Stimulated activated CD4-positive, alpha-beta T cell treated with anti-CD3 and anti-CD28 coated beads, Interleukin-1b, Interleukin-23, amount 100 ng/mL, for 24 hours (primary cell): Measurements from ENCODE around the gene SIVA1.
A peak's percentile ranks its signal among the peaks of the same experiment; 100 is the strongest.
"Not testable (repeated sequence)": the region's sequence is repeated elsewhere in the genome, so short reads cannot be mapped to it uniquely, and the experiment has no call there.

Experiments used
- DNase-seq, 4 experiments: peaks; one replicate each; pipeline ENCODE4 v3.0.0-alpha.2; 2020; ENCODE audit warnings: low read depth in 4 of 4, low spot score in 1 of 4

SIVA1 gene

GRCh38 chr14:104719343-104719742 lies 33.6 kb upstream of the SIVA1 start:
- DNase-seq: no peak

- DNase-seq: no peak
These were observed 31.2 kb upstream of the SIVA1 start for GRCh38 chr14:104721505-104722431.

DNA sequence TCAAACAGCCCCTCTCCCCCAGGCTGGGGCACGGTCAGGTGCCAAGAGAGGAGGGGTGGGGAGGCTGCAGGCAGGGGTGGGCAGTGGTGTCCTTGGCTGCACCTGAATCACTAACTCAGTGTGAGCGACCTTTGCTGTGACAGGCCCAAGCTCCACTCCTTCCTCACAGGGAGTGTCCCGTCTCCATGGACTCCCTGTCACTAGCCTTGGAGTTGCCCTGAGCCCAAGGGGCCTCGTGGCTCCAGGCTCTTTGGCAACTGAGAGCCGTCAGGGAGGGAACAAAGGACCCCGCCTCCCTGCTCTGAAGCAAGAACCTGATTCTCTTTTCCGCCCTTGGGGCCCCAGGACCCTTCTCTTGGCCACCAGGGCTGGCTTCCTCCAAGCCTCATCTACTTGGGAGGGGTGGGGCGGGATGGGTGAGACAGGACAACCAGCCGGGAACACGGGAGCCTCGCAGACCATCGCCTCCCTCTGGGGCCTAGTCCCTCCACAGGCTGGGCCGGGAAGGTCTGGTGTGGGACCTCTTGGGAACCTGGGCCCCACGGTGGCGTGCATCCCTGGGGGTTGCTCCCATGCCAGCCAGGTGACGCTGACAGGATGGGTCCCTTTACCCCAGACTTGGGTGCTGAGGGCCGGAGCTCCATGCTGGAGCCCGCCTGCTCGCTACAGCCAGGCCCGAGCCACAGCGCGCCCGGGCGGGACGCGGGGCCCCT lies 29.9 kb upstream of the SIVA1 start:
- DNase-seq: no peak

DNA sequence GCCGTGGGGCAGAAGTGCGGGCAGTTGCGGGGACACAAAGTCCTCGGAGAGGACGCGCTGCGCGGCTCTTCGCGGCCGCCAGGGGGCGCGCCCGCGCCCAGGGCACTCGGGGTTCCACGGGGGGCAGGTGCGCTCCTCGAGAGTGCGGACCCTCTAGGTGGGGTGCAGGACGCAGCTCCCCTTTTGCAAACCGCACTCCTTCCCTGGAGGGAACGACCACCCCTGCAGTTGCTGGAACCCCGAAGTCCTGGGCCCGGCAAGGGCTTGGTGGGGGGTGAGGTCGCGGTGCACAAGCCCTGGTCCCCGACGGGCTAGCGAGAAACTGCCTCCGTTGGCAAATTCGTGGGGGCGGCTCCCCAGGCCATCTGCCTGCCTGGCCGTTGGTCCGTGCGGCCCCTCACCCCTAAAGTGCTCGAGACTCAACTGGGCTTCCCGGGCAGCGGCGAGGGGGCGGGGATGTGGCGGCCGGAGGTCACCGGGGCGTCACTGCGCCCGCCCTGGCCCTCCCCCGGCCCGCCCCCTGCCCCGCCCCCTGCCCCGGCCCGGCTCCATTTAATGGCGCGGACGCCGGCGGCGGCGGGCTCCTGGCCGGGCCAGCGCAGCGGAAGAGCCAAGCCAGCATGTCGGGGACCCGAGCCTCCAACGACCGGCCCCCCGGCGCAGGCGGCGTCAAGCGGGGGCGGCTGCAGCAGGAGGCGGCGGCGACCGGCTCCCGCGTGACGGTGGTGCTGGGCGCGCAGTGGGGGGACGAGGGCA lies 29.1 kb upstream of the SIVA1 start, which contains the start of gene ADSS1:
Gene ADSS1 (plus strand): TSS at position 579 of the 756 bp plus-strand sequence. CDS start 42 bp downstream, at position 621.
- peak; percentile 24 to 45 (median 30) for DNase-seq

DNA sequence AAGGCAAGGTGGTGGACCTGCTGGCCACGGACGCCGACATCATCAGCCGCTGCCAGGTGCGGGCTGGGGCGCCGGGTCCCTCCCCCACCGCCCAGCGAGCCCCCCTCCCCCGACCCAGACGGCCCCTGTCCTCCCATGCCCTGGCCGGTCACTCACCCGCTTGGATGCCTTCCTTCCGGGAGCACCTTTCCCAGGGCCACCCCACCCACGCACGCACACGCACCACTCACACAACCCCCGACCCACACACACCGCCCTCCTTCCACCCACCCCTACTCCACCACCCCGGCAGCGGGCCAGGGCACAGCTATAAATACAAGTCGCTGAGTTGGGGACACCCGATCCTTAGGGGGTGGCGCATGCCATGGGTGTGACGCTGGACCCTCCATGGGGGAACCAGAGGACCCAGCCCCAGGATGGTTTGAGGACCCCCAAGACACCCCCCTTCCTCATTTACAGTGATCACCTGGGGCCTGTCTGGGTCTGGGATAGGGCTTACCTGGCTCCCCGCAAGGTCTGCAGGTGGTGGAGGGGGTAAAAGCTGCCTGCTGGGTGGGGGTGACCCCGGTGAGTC lies 28.5 kb upstream of the SIVA1 start:
- DNase-seq: no peak

DNA sequence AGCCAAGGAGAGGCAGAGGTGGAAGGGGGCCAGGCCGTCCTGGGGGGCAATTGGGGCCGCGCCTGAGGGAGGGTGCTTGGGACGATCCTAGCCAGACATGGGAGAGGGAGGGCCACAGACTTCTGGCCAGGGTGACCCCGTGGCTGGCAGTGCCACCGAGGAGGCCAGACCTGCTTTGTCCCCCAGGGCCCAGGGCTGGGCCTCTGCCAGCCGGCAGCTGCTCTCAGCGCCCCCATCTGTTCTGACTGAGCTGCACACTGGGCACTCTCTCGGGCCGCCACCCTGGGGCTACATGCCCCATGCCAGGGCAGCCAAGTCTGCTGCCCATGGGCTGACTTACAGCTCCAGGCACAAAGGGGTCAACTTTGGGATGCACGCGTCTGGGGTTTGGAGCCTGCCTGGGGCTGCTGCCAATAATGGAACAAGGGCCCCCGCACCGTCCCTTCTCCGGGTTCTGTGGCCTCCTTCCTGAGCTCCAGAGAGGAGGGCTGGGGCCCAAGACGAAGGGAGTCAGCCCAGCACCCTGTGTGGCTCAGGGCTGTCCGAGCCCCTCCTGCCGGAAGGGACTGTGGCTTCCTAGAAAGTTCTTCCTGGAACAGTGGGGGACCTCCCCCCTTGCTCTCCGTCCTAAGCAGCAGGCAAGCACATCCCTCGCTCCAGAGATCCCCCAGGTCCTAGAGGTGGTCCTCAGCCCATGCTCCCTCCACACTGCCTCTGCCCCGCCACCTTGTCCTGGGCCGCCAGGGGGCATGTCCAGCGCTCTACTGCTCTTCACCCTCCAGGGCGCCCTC lies 27.8 kb upstream of the SIVA1 start:
- no peak for DNase-seq

DNA sequence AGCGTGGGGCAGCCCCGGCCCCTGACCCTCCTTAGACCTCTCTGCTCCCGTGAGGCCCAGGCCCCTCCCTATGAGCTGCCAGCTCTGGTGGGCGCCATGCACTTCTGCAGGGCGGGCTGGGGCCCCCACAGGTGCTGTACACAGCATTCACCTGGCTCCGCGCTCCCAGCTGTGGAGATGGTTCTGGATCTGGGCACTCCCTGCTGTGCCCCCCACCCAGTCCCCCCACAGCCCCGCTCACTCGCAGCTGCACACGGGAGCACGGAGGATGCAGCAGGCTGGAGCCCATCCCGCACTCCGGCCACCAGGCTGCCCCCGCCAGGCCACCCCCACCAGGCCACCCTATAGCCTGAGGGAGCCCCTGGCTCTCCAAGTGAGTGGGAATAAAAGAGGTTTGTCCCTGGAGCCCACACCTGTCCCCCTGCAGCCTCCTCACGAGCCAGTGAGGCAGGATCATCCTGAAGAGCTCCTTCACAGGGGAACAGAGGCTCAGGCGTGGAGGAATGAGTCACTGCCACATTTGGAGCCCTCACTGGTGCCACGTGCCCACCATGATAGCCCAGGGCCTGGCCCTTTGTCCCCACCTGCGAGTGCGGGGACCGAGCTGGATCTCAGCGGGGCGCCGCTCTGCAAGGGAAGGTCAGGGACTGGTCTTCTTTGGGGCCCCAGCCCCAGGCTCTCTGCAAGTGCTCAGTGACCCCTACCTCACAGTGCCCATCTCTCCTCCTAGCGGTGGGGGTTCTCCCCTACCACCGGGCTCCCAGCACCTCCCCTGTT lies 27.0 kb upstream of the SIVA1 start:
- DNase-seq: no peak

DNA sequence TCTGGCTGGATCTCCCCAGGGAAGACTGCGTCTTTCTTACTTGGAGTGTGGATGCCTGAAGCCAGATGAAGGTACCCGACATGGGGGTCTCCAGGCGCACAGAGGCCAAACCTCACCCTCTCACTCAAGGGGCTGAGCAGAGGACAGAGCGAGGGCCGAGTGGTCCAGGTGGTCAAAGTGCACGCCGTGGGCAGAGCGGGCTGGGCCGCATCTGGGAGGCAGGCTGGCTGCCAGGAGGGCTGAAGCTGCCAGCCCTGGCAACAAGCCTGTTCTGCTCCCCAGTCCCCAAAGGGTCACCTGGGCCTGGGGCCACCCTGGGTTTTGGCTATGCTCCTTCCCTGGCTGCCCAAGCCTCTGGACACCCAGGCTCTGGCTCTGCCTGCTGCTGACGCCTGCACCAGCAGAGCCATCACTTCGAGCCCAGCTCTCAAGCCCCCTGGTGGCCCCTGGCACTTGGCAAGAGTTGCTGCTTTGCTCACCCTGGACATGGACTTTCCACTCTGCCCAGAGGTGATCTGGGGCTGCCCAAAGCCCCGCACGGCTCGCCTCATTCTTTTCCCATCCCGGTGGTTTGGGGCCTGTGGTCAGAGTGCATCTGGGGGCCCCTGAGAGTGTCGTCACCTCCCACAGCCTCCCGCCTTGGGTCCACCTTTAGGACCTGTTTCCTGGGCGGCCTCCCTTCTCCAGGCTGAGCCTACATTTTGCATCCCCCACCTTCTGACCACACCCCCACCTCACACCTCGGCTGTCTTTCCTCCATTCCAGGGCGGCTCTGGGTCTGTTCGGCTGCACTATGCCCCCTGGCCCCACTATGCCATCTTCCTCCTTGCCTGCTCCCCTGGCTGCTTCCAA lies 26.1 kb upstream of the SIVA1 start:
- DNase-seq: no peak

- DNase-seq: no peak
These were observed 24.3 kb upstream of the SIVA1 start for GRCh38 chr14:104728631-104729030.

GRCh38 chr14:104729176-104729834 lies 23.6 kb upstream of the SIVA1 start:
- not testable (repeated sequence) for DNase-seq

GRCh38 chr14:104729835-104730181 lies 23.1 kb upstream of the SIVA1 start:
- no peak for DNase-seq

- DNase-seq: no peak
These were observed 22.5 kb upstream of the SIVA1 start for GRCh38 chr14:104730487-104730886.

- DNase-seq: no peak
These were observed 21.3 kb upstream of the SIVA1 start for GRCh38 chr14:104731320-104732294.

GRCh38 chr14:104732355-104732804 lies 20.6 kb upstream of the SIVA1 start:
- no peak for DNase-seq

- DNase-seq: no peak
These were observed 19.8 kb upstream of the SIVA1 start for GRCh38 chr14:104732931-104733681.

- DNase-seq: no peak
These were observed 18.8 kb upstream of the SIVA1 start for GRCh38 chr14:104734051-104734587.
